Effector memory CD8-positive, alpha-beta T cell (primary cell): ENCODE data around the gene ATG2B.
A peak's percentile ranks its signal among the peaks of the same experiment; 100 is the strongest.

ENCODE experiments used
- ATAC-seq: fragments of 150-1000 bp; cut with Tn5 transposase; replicated peaks from 2 replicates; pipeline ENCODE4 v1.10.0; 2021; ENCODE audit warnings: mild to moderate bottlenecking, moderate library complexity
- DNase-seq, 3 experiments: peaks; one replicate each; pipeline ENCODE4 v3.0.0; 2021
- H3K27ac Mint-ChIP-seq, 2 donors: one replicate each; pipeline ENCODE4 v1.8.0; 2022; ENCODE audit warnings: mild to moderate bottlenecking in 2 of 2, mixed read lengths in 2 of 2, moderate library complexity in 2 of 2
- H3K27me3 Mint-ChIP-seq, 2 donors: one replicate each; pipeline ENCODE4 v1.8.0; 2022; ENCODE audit warnings: mixed read lengths in 2 of 2
- H3K36me3 Mint-ChIP-seq: one replicate; pipeline ENCODE4 v1.8.0; 2022; ENCODE audit warnings: mild to moderate bottlenecking, moderate library complexity, mixed read lengths; ENCODE audit not compliant: insufficient read depth
- H3K4me1 Mint-ChIP-seq, 2 donors: one replicate each; pipeline ENCODE4 v1.8.0; 2022; ENCODE audit warnings: low read depth in 2 of 2, mixed read lengths in 2 of 2
- H3K4me3 Mint-ChIP-seq, 2 donors: one replicate each; pipeline ENCODE4 v1.8.0; 2022; ENCODE audit warnings: mild to moderate bottlenecking in 2 of 2, mixed read lengths in 2 of 2, moderate library complexity in 2 of 2
- H3K9me3 Mint-ChIP-seq, 2 donors: one replicate each; pipeline ENCODE4 v1.8.0; 2022; ENCODE audit warnings: mixed read lengths in 2 of 2

Gene ATG2B

DNA sequence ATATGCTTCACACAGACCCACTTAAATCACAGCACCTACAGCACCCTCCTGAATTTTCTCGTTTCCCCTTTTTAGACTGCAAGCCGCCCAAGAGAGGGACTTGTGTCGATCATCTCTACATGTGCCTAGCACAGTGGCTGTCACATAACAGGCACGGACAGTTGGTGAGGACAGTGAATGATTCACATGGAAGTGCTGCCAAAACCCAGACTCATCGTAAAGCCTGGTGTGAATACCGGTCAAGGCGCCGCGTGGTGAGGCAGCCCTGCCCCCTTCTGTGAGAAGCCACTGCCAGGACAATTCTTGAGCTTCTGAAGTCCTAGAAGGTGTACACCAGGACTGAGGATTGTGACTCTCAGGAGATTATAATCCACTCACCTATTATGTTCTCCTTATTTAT, 44.3 kb downstream of the ATG2B start:
- ATAC-seq (no peak), DNase-seq (no peak)
- Mint-ChIP-seq H3K4me1 (no peaks in the 10 kb centered on the region), H3K9me3 (no peaks in the 10 kb centered on the region), H3K27me3 (no peaks in the 10 kb centered on the region), H3K27ac (peak overlapping the region in 1 of 2 donors; percentile 18), H3K4me3 (no peak overlapping the region), H3K36me3 (peaks cover 51% of the 10 kb centered on the region)

DNA sequence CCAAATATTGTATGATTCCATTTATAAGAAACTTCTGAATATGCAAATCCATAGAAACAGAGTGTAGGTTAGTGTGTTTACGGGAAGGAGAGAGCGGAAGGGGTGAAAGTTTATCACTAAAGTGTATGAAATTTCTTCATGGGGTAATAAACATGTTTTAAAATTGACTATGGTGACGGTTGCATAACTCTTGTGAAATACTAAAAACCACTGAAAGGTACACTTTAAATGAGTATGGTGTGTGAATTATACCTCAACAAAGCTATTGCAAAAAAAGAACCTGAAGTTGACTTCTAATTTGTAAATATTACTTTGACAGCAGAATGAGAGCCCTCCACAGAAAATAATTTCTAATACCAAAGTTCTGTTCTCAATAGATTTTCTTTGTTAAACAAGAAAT, 47.1 kb downstream of the ATG2B start:
- Mint-ChIP-seq H3K27ac (no peak overlapping the region), H3K27me3 (no peaks in the 10 kb centered on the region), H3K9me3 (no peaks in the 10 kb centered on the region), H3K36me3 (peaks cover 55% of the 10 kb centered on the region), H3K4me1 (no peaks in the 10 kb centered on the region), H3K4me3 (no peak overlapping the region)
- no peak for ATAC-seq
- DNase-seq: no peak

DNA sequence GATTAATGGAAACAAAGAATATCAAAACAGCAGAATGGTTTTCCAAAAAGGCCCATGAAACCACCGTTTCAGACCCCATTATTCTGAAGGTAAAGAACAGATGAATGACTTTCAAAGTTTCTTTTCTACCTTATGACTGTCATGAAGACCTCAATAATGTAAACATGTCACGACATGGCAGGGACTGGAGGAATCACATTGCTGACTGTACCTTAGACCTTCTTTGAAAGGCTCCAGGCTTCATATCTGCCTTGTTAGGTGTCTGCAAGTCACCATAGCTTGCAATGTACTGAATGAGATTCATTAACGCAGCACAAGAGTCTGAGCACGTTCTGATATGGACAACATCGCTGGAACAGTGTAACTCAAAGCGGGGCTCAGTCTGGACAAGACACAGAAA, 52.2 kb downstream of the ATG2B start:
- DNase-seq: no peak
- Mint-ChIP-seq H3K4me1 (no peaks in the 10 kb centered on the region), H3K4me3 (no peak overlapping the region), H3K27me3 (no peaks in the 10 kb centered on the region), H3K27ac (no peak overlapping the region), H3K36me3 (peaks cover 80% of the 10 kb centered on the region), H3K9me3 (no peaks in the 10 kb centered on the region)
- ATAC-seq: no peak

DNA sequence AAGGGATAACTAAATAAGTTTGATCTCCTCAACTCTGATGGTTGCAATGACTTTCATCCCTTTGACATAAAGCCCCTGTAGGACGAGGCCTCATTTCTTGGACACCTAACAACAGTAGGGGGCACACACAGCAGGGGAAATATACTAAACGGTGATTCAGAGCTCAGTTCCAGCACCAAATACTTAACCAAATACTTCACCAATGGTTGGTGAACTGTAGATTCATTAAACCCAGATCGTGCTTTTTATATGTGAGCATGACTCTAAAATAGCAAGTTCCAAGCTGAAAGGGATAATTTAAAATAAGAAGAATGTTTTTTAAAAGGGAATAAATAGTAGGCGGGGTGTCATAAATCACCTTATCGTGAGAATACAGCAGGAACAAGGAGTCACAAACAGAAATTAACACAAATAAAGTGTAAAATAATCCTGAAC, 53.2 kb downstream of the ATG2B start:
- H3K9me3 Mint-ChIP-seq: no peaks in the 10 kb centered on the region
- H3K4me1 Mint-ChIP-seq: no peaks in the 10 kb centered on the region
- DNase-seq: no peak
- ATAC-seq: no peak
- no peak overlapping the region for H3K4me3 Mint-ChIP-seq
- H3K27ac Mint-ChIP-seq: no peak overlapping the region
- peaks cover 80% of the 10 kb centered on the region for H3K36me3 Mint-ChIP-seq
- H3K27me3 Mint-ChIP-seq: no peaks in the 10 kb centered on the region

GRCh38 chr14:96309133-96309895, 53.8 kb downstream of the ATG2B start:
- DNase-seq (no peak), ATAC-seq (no peak)
- H3K4me1 Mint-ChIP-seq: no peaks in the 10 kb centered on the region
- H3K4me3 Mint-ChIP-seq: no peak overlapping the region
- no peak overlapping the region for H3K27ac Mint-ChIP-seq
- no peaks in the 10 kb centered on the region for H3K27me3 Mint-ChIP-seq
- no peaks in the 10 kb centered on the region for H3K9me3 Mint-ChIP-seq
- H3K36me3 Mint-ChIP-seq: peaks cover 77% of the 10 kb centered on the region

DNA sequence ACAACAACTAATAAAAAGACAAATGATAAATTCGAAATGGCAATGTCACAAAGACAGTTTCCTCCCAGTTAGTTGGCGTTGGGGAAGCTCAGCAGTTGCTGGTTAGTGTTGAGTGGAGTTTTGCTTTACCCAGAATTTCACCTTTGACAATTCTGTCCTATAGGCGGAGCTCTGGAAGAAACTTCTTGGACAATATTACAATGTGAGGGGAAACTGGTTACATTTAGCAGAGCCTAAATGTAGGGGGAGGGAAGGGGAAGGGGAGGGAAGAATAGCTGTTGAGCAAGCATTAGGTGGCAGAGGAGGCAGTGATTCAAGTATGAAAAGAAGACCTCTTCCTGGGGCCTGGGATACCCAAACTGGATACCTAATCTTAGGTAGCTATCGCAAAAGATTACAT, 55.7 kb downstream of the ATG2B start:
- ATAC-seq (no peak), DNase-seq (no peak)
- H3K4me1 Mint-ChIP-seq: no peaks in the 10 kb centered on the region
- no peaks in the 10 kb centered on the region for H3K27me3 Mint-ChIP-seq
- peaks cover 66% of the 10 kb centered on the region for H3K36me3 Mint-ChIP-seq
- no peaks in the 10 kb centered on the region for H3K9me3 Mint-ChIP-seq
- H3K4me3 Mint-ChIP-seq: no peak overlapping the region
- H3K27ac Mint-ChIP-seq: no peak overlapping the region

DNA sequence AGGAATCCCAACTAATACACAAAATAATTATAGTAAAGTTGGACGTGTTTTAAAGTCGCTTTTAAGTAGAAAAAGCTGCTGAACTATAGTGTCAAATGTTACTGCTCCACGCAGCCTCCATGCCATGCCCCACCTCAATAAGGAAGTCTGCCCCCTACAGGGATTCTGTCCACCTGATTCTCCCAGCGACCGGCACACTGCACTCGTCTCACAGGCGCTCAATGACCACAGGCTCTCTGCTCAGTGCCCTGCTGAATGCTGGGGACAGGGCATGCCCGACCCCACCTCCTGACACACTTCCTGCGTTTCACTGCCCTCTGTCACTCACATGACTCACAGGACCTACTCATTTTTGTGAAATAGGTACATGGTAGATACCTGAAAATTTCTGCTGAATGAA, 58.2 kb downstream of the ATG2B start:
- Mint-ChIP-seq H3K27me3 (no peaks in the 10 kb centered on the region), H3K27ac (no peak overlapping the region), H3K9me3 (no peaks in the 10 kb centered on the region), H3K36me3 (peaks cover 60% of the 10 kb centered on the region), H3K4me3 (no peak overlapping the region), H3K4me1 (no peaks in the 10 kb centered on the region)
- DNase-seq (no peak), ATAC-seq (no peak)

DNA sequence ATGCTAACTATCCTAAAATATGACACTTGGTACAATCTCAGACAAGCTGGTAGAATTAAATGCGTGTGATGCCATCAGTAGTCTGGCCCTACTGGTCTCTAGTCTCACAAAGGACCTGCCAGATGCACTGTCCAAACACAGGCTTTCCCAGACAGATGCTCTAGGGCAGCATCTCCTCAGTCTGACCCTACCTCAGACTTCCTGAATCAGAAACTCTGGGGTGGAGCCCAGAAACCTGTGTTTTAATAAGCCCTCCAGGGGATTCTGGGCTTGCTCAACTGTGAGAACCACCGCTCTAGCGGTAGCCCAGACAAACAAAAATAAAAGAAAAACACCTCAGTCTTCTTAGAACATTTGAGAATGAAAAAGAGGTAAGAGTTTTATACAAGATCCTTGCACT, 59.2 kb downstream of the ATG2B start:
- H3K27me3 Mint-ChIP-seq: no peaks in the 10 kb centered on the region
- no peak overlapping the region for H3K27ac Mint-ChIP-seq
- no peaks in the 10 kb centered on the region for H3K4me1 Mint-ChIP-seq
- ATAC-seq (no peak), DNase-seq (no peak)
- H3K36me3 Mint-ChIP-seq: peaks cover 55% of the 10 kb centered on the region
- H3K9me3 Mint-ChIP-seq: no peaks in the 10 kb centered on the region
- H3K4me3 Mint-ChIP-seq: no peak overlapping the region

DNA sequence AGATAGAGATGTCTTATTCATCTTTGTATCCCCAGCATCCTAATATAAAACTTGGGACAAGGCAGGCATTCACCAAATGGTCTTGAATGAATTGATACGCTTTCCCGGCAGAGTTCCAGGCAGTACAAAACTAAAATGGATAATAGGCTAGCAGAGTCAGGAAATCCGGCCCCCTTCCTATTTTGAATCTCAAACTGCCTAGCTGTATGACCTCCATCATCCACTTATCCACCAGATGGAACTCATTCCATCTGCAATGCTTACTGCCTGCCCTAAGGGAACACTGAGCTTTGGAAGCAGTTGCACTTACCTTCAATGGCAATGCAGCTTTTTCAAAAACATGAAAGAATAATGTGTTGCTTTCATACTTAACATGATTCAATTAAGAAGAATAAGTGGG, 63.7 kb downstream of the ATG2B start:
- no peak for ATAC-seq
- Mint-ChIP-seq H3K36me3 (peaks cover 24% of the 10 kb centered on the region), H3K4me1 (no peaks in the 10 kb centered on the region), H3K4me3 (no peak overlapping the region), H3K9me3 (no peaks in the 10 kb centered on the region), H3K27ac (no peak overlapping the region), H3K27me3 (no peaks in the 10 kb centered on the region)
- DNase-seq: no peak

GRCh38 chr14:96297997-96298515, 65.1 kb downstream of the ATG2B start:
- Mint-ChIP-seq H3K27me3 (no peaks in the 10 kb centered on the region), H3K4me1 (no peaks in the 10 kb centered on the region), H3K9me3 (no peaks in the 10 kb centered on the region), H3K36me3 (peaks cover 29% of the 10 kb centered on the region), H3K27ac (peak overlapping the region in 1 of 2 donors; percentile 20), H3K4me3 (no peak overlapping the region)
- no peak for DNase-seq
- ATAC-seq: no peak

- ATAC-seq: no peak
- no peaks in the 10 kb centered on the region for H3K9me3 Mint-ChIP-seq
- H3K4me3 Mint-ChIP-seq: no peak overlapping the region
- H3K27me3 Mint-ChIP-seq: no peaks in the 10 kb centered on the region
- H3K27ac Mint-ChIP-seq: no peak overlapping the region
- H3K4me1 Mint-ChIP-seq: no peaks in the 10 kb centered on the region
- no peak for DNase-seq
- H3K36me3 Mint-ChIP-seq: peaks cover 23% of the 10 kb centered on the region
These were observed 66.1 kb downstream of the ATG2B start for GRCh38 chr14:96297000-96297399.

DNA sequence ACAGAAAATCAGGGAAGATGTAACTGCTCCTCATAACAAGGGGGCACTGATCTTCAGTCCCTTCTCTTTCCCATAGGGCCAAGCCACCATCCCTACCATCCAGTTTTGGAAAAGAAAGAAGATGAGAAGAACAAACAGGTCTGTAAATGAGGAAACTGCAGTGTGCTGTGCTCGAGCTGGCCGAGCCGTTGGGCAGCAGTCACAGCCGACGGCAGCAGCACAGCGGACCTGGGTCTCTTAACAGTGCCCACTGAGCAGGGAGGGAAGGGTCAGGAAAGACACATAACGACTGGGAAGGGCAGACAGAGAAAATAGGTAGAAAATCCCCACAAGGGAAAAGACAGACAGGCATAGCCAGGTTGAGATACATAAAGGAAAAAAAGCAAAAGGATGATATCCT, 68.9 kb downstream of the ATG2B start:
- H3K4me1 Mint-ChIP-seq: no peaks in the 10 kb centered on the region
- H3K9me3 Mint-ChIP-seq: no peaks in the 10 kb centered on the region
- ATAC-seq (no peak), DNase-seq (no peak)
- H3K27me3 Mint-ChIP-seq: no peaks in the 10 kb centered on the region
- H3K4me3 Mint-ChIP-seq: no peak overlapping the region
- H3K27ac Mint-ChIP-seq: peak overlapping the region in 1 of 2 donors; percentile 77
- H3K36me3 Mint-ChIP-seq: peaks cover 17% of the 10 kb centered on the region

GRCh38 chr14:96287856-96288255, 75.3 kb downstream of the ATG2B start:
- ATAC-seq (no peak), DNase-seq (no peak)
- Mint-ChIP-seq H3K4me3 (no peak overlapping the region), H3K27ac (peak overlapping the region in 1 of 2 donors; percentile 68), H3K36me3 (peaks cover 40% of the 10 kb centered on the region), H3K9me3 (no peaks in the 10 kb centered on the region), H3K27me3 (no peaks in the 10 kb centered on the region), H3K4me1 (no peaks in the 10 kb centered on the region)

- DNase-seq: no peak
- Mint-ChIP-seq H3K9me3 (no peaks in the 10 kb centered on the region), H3K27me3 (no peaks in the 10 kb centered on the region), H3K4me1 (no peaks in the 10 kb centered on the region), H3K36me3 (peaks cover 40% of the 10 kb centered on the region), H3K4me3 (no peak overlapping the region), H3K27ac (no peak overlapping the region)
- ATAC-seq: no peak
These were observed 76.9 kb downstream of the ATG2B start for GRCh38 chr14:96286251-96286650.
